GM23338 (cell line): Measurements from ENCODE around the gene C14orf180. TPM values are rescaled to one million over a fixed set of nuclear protein-coding genes. Genes with fewer than 3 reads are reported as not detected.

Experiments
- ATAC-seq: fragments of 200-7000 bp; cut with Tn5 transposase; 3 replicates; pipeline ENCODE4 v1.9.1; 2020
- DNase-seq: peaks from one replicate; pipeline ENCODE4 v3.0.0-alpha.2; 2015; ENCODE audit warnings: low spot score
- H2AFZ ChIP-seq: fragments of 200-600 bp; sonication (generic); 2 replicates; pipeline ENCODE4 v1.8.0; 2016; ENCODE audit warnings: antibody characterized with exemption, mild to moderate bottlenecking, moderate library complexity
- H3F3A ChIP-seq: fragments of 200-600 bp; sonication (generic); replicated peaks from 2 replicates; pipeline ENCODE4 v1.8.0; 2017; ENCODE audit warnings: antibody characterized with exemption, mixed run types, low read depth
- H3K27ac ChIP-seq: fragments of 200-600 bp; sonication (generic); 2 replicates; pipeline ENCODE4 v1.6.1; 2016; ENCODE audit warnings: low read depth
- H3K27me3 ChIP-seq: fragments of 200-600 bp; sonication (generic); 2 replicates; pipeline ENCODE4 v1.8.0; 2016; ENCODE audit warnings: mild to moderate bottlenecking, mixed run types, moderate library complexity; ENCODE audit not compliant: insufficient read depth
- H3K36me3 ChIP-seq: fragments of 200-600 bp; sonication (generic); 2 replicates; pipeline ENCODE4 v1.8.0; 2016; ENCODE audit warnings: mild to moderate bottlenecking; ENCODE audit not compliant: insufficient read depth
- H3K4me1 ChIP-seq: fragments of 200-600 bp; sonication (generic); 2 replicates; pipeline ENCODE4 v1.8.0; 2016; ENCODE audit warnings: mild to moderate bottlenecking, moderate library complexity; ENCODE audit not compliant: insufficient read depth
- H3K4me2 ChIP-seq: fragments of 200-600 bp; sonication (generic); 2 replicates; pipeline ENCODE4 v1.7.1; 2017; ENCODE audit warnings: mixed run types
- H3K4me3 ChIP-seq: fragments of 200-600 bp; sonication (generic); 2 replicates; pipeline ENCODE4 v1.6.1; 2016; ENCODE audit warnings: mixed run types
- H3K79me2 ChIP-seq: fragments of 200-600 bp; sonication (generic); replicated peaks from 2 replicates; pipeline ENCODE4 v1.8.0; 2017; ENCODE audit warnings: mild to moderate bottlenecking; ENCODE audit not compliant: insufficient read depth
- H3K9me2 ChIP-seq: fragments of 200-600 bp; sonication (generic); 2 replicates; pipeline ENCODE4 v1.8.0; 2017; ENCODE audit not compliant: insufficient read depth
- H4K20me1 ChIP-seq: fragments of 200-600 bp; sonication (generic); replicated peaks from 2 replicates; pipeline ENCODE4 v1.8.0; 2017; ENCODE audit warnings: mild to moderate bottlenecking; ENCODE audit not compliant: insufficient read depth
- H3K27ac Mint-ChIP-seq: 2 replicates; pipeline ENCODE4 v1.8.0; 2020; ENCODE audit warnings: inconsistent platforms, mild to moderate bottlenecking, moderate library complexity, mixed read lengths
- H3K27me3 Mint-ChIP-seq: 3 replicates; pipeline ENCODE4 v1.8.0; 2022; ENCODE audit warnings: low read depth, mild to moderate bottlenecking, moderate library complexity, mixed read lengths, inconsistent platforms; ENCODE audit not compliant: insufficient read depth, poor library complexity
- H3K36me3 Mint-ChIP-seq: 3 replicates; pipeline ENCODE4 v1.8.0; 2021; ENCODE audit warnings: low read depth, mild to moderate bottlenecking, inconsistent platforms, moderate library complexity, mixed read lengths
- H3K4me1 Mint-ChIP-seq: 3 replicates; pipeline ENCODE4 v1.8.0; 2020; ENCODE audit warnings: mild to moderate bottlenecking, inconsistent platforms, mixed read lengths
- H3K4me3 Mint-ChIP-seq: 3 replicates; pipeline ENCODE4 v1.8.0; 2021; ENCODE audit warnings: moderate library complexity, mild to moderate bottlenecking, inconsistent platforms, mixed read lengths
- H3K9me3 Mint-ChIP-seq: 3 replicates; pipeline ENCODE4 v1.8.0; 2020; ENCODE audit warnings: moderate library complexity, mild to moderate bottlenecking, inconsistent platforms, mixed read lengths
- JUNB ChIP-seq: IDR thresholded peaks from one replicate; pipeline ENCODE4 v1.6.1; 2016; ENCODE audit warnings: antibody characterized with exemption; ENCODE audit not compliant: unreplicated experiment
- NANOG ChIP-seq: IDR thresholded peaks from 2 replicates; pipeline ENCODE4 v1.6.1; 2016; ENCODE audit warnings: antibody characterized with exemption, borderline replicate concordance
- REST ChIP-seq: IDR thresholded peaks from one replicate; pipeline ENCODE4 v1.6.1; 2018; ENCODE audit warnings: antibody characterized with exemption; ENCODE audit not compliant: unreplicated experiment
- ZNF114 ChIP-seq: fragments of 250-450 bp; sonication (Bioruptor Pico); IDR thresholded peaks from 2 replicates; pipeline ENCODE4 v1.5.0; 2020; ENCODE audit warnings: mild to moderate bottlenecking, moderate library complexity
- ZNF331 ChIP-seq: fragments of 250-450 bp; sonication (Bioruptor Pico); IDR thresholded peaks from 2 replicates; pipeline ENCODE4 v1.5.0; 2020; ENCODE audit warnings: low read depth, mild to moderate bottlenecking, moderate library complexity
- ZNF462 ChIP-seq: fragments of 250-450 bp; sonication (Bioruptor Pico); IDR thresholded peaks from 2 replicates; pipeline ENCODE4 v1.5.0; 2020; ENCODE audit warnings: mild to moderate bottlenecking, moderate library complexity
- polyA plus RNA-seq: library from polyadenylated mRNA; unstranded; fragments of >200 nt; fragmentation: Nextera tagmentation; extraction: Ambion mirVana; gene quantifications from 2 replicates; pipeline ENCODE4 v1.2.1, GENCODE V29; 2016
- total RNA-seq: library from RNA; depleted of rRNA; stranded (reverse); fragments of >200 nt; shearing (Covaris generic); gene quantifications from 2 replicates; pipeline ENCODE4 v1.2.3, GENCODE V29; 2014

C14orf180 gene
- total and polyA plus RNA-seq, 2 experiments from 2014 or later, result not detected

- no peak for TF ChIP-seq ZNF462 (CRISPR knock-in tag)
- TF ChIP-seq ZNF114 (CRISPR knock-in tag), result no peak
- no peak for TF ChIP-seq JUNB
- no peak for TF ChIP-seq NANOG
- TF ChIP-seq REST, result no peak
- no peak for TF ChIP-seq ZNF331 (CRISPR knock-in tag)
- Histone ChIP-seq H3F3A (no peaks in the 10 kb centered on the region), H2AFZ (no peak overlapping the region), H3K4me1 (no peaks in the 10 kb centered on the region), H3K9me2 (no peaks in the 10 kb centered on the region), H4K20me1 (no peaks in the 10 kb centered on the region), H3K27ac (no peak overlapping the region), H3K4me2 (no peak overlapping the region), H3K79me2 (no peaks in the 10 kb centered on the region), H3K4me3 (no peak overlapping the region), H3K27me3 (no peaks in the 10 kb centered on the region), H3K36me3 (no peaks in the 10 kb centered on the region)
- Mint-ChIP-seq H3K36me3 (no peaks in the 10 kb centered on the region; the same call in 2 of the 3 replicates), H3K9me3 (no peaks in the 10 kb centered on the region), H3K27me3 (peaks cover 10% of the 10 kb centered on the region), H3K4me1 (peaks cover 4% of the 10 kb centered on the region; the same call in 2 of the 3 replicates), H3K27ac (no peak overlapping the region), H3K4me3 (no peak overlapping the region)
- DNase-seq, result no peak
- ATAC-seq, result no peak
Observed at GRCh38 chr14:104585966-104586697, 6.6 kb downstream of the C14orf180 start.
